ENCODE measurements around the gene ZNF76.
A peak's percentile ranks its signal among the peaks of the same experiment; 100 is the strongest.

The ZNF76 gene

DNA sequence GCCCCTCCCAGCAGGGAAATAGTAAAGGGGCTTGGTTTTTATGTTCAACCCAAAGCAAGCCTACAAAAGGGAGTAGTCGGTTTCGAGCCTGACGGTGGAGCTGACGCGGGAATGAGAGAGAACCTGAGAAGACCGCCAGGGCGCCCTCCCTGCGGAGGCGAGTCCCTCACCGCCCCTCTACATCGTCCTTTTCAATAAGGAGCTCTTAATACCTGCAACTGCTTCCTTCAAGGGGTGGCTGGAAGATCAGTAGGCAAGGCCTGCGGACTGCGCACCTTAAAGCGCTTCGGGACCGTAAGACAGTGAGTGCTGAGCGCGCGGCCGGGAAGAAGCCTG is 709 bp upstream of the ZNF76 start:
- H3K9me3 ChIP-seq: no peaks in the 10 kb centered on the region
- H3K36me3 ChIP-seq: no peaks in the 10 kb centered on the region
- TF ChIP-seq, protein P1, sequence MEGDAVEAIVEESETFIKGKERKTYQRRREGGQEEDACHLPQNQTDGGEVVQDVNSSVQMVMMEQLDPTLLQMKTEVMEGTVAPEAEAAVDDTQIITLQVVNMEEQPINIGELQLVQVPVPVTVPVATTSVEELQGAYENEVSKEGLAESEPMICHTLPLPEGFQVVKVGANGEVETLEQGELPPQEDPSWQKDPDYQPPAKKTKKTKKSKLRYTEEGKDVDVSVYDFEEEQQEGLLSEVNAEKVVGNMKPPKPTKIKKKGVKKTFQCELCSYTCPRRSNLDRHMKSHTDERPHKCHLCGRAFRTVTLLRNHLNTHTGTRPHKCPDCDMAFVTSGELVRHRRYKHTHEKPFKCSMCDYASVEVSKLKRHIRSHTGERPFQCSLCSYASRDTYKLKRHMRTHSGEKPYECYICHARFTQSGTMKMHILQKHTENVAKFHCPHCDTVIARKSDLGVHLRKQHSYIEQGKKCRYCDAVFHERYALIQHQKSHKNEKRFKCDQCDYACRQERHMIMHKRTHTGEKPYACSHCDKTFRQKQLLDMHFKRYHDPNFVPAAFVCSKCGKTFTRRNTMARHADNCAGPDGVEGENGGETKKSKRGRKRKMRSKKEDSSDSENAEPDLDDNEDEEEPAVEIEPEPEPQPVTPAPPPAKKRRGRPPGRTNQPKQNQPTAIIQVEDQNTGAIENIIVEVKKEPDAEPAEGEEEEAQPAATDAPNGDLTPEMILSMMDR (IDR thresholded peaks at IDR 0.05; ENCODE audit: low read depth, low read length): peak; percentile 33
- H3K4me3 ChIP-seq (ENCODE audit: low read depth, low read length): peak overlapping the region; percentile 95
- peak; percentile 61 for DNase-seq
- H3K27me3 ChIP-seq: no peaks in the 10 kb centered on the region
- no peaks in the 10 kb centered on the region for H3K4me1 ChIP-seq

DNA sequence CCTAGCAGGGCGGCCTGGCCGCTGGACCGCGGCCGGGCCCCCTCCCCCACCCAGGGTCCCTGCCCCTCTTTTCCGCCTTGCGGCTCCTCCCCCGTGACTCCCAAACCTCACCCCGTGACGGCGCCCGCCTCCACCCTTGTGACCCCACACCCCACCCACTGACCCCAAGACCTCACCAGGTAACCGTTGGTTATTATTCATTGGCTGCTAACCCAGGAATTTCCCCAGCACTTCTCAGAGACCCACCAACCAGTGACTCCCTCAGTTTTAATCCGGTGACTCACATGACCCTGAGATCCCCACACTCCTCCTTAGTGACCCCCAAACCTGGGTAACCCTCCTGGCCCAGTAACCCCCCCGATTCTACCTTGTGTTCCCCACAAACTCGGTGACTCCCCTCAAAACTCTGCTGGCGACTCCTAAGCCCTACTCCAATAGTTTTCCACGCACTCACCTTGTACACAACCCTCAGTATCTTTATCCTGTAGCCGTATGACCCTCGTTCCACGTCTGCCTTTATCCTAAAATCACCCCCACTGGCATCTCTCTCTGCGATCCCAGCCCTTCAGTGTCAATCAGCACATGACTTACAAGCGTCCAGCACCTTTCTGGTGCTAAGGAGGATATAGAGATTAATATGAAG is 534 bp downstream of the ZNF76 start:
- TF ChIP-seq, protein P1 (IDR thresholded peaks at IDR 0.05; ENCODE audit: low read depth, low read length): no peak
- Histone ChIP-seq H3K27me3 (no peaks in the 10 kb centered on the region), H3K4me3 (ENCODE audit: low read depth, low read length) (peak overlapping the region; percentile 95), H3K9me3 (no peaks in the 10 kb centered on the region), H3K4me1 (no peaks in the 10 kb centered on the region), H3K36me3 (no peaks in the 10 kb centered on the region)
- DNase-seq: no peak

DNA sequence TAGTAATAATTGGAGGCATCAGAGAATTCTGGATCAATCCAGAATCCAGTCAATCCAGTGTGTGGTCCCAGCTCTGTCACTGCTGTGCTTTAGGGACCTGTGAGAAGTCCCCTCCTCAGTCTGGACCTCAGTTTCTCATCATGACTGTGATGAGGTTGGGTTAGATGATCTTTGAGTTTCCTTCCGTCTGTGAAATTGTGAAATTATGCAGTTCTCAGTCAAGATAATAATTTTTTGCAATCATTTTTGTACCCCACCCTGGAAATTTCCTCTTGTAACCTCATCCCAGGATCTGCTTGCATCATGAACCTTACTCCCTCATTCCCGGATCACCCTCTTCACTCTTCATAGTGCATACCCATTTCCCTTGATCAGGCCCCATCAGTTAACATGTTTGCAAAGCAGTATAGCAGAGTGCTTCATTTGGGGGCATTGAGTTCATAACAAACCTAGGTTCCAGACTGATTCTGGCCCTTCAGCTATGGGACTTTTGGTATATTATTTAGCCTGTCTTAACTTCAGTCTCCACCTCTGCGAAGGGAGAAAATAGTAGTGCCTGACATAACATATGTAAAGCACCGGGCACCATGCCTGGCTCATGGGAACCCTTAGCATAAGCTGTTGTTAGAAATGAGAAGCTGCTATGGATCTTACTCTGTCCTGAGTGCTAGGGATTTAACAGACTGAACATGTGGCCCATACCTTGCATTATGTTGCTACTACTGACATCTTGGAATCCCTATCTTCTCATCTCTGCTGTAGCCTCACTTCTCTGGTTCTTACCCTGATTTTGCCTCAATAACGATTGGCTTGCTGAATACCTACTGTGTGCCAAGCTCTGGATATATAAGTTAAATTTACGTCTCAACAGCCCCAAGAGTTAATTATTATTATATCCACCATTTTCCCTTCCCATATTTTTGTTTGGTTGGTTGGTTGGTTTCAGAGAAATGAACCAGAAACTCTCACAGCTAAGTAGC is 1.3 kb downstream of the ZNF76 start:
- Histone ChIP-seq H3K9me3 (no peaks in the 10 kb centered on the region), H3K4me3 (ENCODE audit: low read depth, low read length) (peak overlapping the region; percentile 95), H3K27me3 (no peaks in the 10 kb centered on the region), H3K36me3 (no peaks in the 10 kb centered on the region), H3K4me1 (no peaks in the 10 kb centered on the region)
- DNase-seq: no peak
- TF ChIP-seq, protein P1 (IDR thresholded peaks at IDR 0.05; ENCODE audit: low read depth, low read length): no peak

DNA sequence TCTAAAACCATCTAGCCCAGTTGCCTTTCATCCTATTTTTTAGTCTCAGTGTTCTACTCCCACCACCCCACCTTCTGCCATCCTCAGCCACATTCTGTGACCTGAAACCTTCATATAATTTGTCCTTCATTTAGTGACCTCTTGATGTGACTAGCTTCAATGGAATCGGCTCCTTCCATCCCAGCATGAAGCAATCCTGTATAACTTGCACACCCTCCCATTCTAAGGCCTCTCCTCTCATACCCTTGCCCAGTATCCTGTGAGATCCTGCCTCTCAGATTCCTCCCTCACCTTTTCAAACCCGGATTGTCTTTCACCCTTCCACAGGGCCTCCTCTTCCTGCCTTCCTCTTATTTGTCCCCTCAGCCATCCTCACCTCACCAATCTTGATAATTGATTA is 3.1 kb downstream of the ZNF76 start:
- 0 out of 2 replicates have a peak, but pooled peaks cover 1% of the 10 kb centered on the region for H3K4me1 ChIP-seq
- H3K9me3 ChIP-seq: no peaks in the 10 kb centered on the region
- DNase-seq: no peak
- no peaks in the 10 kb centered on the region for H3K27me3 ChIP-seq
- TF ChIP-seq, protein P1 (IDR thresholded peaks at IDR 0.05; ENCODE audit: low read depth, low read length): no peak
- H3K4me3 ChIP-seq (ENCODE audit: low read depth, low read length): no peak overlapping the region
- H3K36me3 ChIP-seq: no peaks in the 10 kb centered on the region

DNA sequence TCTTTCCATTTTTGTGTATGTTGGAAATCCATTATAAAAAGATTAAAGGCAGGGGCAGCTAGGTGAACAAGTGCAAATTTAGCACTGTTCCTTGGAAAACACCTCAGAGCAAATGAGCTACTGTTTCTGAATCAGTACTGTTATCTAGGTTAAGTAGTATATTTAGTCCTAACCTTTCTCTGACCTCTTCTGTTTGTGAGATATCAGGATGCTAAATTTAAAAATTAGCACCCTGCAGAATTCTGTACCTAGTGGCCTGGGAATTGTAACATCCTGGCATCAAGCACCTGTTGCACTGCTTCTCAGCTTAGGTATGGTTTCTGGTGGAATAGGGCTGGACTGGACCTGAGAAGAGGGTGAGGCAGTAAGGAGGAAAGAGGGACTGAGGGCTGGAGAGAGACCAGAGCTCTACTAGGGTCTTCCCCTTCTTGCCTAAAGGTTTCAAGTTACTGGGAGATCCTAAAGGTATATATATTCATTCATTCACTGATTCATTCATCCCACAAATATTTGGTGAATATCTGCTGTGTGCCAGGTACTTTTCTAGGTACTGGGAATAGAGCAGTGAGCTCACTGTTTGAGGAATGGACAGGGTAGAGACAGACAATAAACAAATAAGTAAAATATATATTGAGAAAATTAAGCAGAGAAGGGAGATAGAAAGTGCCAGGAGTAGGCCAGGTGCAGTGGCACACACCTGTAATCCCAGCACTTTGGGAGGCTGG is 5.2 kb downstream of the ZNF76 start:
- H3K4me1 ChIP-seq: 0 out of 2 replicates have a peak, but pooled peaks cover 3% of the 10 kb centered on the region
- no peak overlapping the region for H3K4me3 ChIP-seq (ENCODE audit: low read depth, low read length)
- no peaks in the 10 kb centered on the region for H3K36me3 ChIP-seq
- TF ChIP-seq, protein P1 (IDR thresholded peaks at IDR 0.05; ENCODE audit: low read depth, low read length): no peak
- no peaks in the 10 kb centered on the region for H3K9me3 ChIP-seq
- no peaks in the 10 kb centered on the region for H3K27me3 ChIP-seq
- no peak for DNase-seq
